Activated CD4-positive, alpha-beta T cell treated with anti-CD3 and anti-CD28 coated beads, Interleukin-2, amount 10 ng/mL, durations not matched to agents 24 days and 14 days (primary cell): ENCODE measurements around the gene SMIM45.

Experiments used
- DNase-seq: peaks from one replicate; pipeline ENCODE4 v3.0.0; 2022
- H3K27ac Mint-ChIP-seq: one replicate; pipeline ENCODE4 v1.8.0; 2022; ENCODE audit warnings: mild to moderate bottlenecking, mixed read lengths
- H3K27me3 Mint-ChIP-seq: one replicate; pipeline ENCODE4 v1.8.0; 2022; ENCODE audit warnings: mixed read lengths
- H3K36me3 Mint-ChIP-seq: one replicate; pipeline ENCODE4 v1.8.0; 2022; ENCODE audit warnings: low read depth, mild to moderate bottlenecking, mixed read lengths
- H3K4me1 Mint-ChIP-seq: one replicate; pipeline ENCODE4 v1.8.0; 2021; ENCODE audit warnings: mixed read lengths
- H3K4me3 Mint-ChIP-seq: one replicate; pipeline ENCODE4 v1.8.0; 2022; ENCODE audit warnings: mild to moderate bottlenecking, moderate library complexity, mixed read lengths
- H3K9me3 Mint-ChIP-seq: one replicate; pipeline ENCODE4 v1.8.0; 2021; ENCODE audit warnings: mixed read lengths
- intact Hi-C: fragments of 100-400 bp; cut with micrococcal nuclease; formaldehyde crosslinking; loops from one replicate; pipeline ENCODE4 v1.15.1; 2023

SMIM45 gene

DNA sequence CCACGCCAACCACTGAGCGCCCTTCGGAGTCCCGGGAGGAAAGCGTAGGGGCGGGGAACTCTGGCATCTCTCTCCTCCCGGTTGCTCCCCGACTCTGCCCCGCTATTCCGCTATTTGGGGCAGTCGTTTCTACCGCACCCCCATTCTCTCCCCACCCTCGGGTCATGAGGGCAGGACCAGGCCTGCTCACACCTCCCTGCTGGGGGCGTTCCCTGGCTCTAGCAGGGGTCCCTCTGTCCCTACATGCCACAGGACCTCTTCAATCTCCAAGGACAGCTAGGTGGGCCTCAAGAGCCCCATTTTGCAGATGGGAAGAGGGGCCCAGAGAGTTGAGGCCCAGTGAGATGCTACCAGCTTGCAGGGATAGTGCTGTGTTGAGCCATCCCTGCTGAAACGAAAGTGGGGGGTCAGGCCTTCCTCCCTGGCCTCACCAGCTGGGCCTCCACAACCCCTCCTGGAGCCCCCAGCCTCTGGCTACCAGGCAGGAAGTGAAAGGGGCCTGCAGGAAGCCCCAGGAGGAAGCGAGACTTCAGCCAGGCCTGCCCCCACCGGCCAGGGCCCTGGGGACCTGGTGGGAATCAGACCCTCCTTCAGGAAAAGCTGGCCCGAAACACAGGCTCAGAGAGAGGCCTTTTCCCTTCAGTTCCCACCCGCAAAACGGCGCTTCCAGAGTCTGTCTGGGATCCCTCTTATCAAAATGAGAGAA lies 31.5 kb upstream of the SMIM45 start:
- H3K27me3 Mint-ChIP-seq: peaks cover 24% of the 10 kb centered on the region
- H3K27ac Mint-ChIP-seq: peak overlapping the region; percentile 6
- H3K4me3 Mint-ChIP-seq: peak overlapping the region; percentile 51
- no peak for DNase-seq
- H3K4me1 Mint-ChIP-seq: peaks cover 21% of the 10 kb centered on the region
- no peaks in the 10 kb centered on the region for H3K9me3 Mint-ChIP-seq
- H3K36me3 Mint-ChIP-seq: peaks cover 2% of the 10 kb centered on the region
- intact Hi-C loops: no loop called here

- intact Hi-C loops: no loop called here
- Mint-ChIP-seq H3K4me1 (peaks cover 18% of the 10 kb centered on the region), H3K36me3 (peaks cover 3% of the 10 kb centered on the region), H3K4me3 (no peak overlapping the region), H3K27me3 (peaks cover 15% of the 10 kb centered on the region), H3K9me3 (no peaks in the 10 kb centered on the region), H3K27ac (no peak overlapping the region)
- no peak for DNase-seq
These were observed 29.6 kb upstream of the SMIM45 start for GRCh38 chr22:41922328-41922727.

DNA sequence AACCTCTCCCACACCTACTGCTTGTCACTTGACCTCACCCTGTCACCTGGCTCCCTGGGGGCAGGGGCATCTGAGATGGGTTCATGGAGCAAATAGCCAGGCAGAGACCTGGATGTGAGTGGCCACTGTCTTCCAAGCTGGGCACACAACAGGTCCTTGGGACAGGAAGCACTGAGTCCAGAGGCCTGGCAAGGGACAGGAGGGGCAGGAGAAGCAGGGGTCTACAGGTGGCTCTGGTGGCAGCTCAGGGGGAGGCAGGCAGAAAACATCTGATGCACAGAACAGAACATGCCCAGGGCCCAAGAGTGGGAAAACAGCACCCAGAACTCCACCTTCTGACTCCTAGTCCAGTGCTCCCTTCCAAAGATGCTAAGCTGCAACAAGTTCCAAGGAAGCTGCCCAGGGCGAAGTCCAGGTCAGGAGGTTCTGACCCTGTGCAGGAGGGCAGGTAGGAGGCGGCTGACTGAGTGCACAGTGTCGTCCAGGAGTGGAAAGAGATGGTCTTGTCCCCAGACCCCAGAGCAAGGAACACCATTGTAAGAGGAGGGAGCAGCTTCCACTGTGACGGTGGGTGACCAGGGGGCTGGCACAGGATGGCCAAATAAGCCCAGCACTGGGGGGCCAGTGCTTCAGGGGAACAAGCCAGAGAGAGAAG lies 28.9 kb upstream of the SMIM45 start:
- Mint-ChIP-seq H3K27me3 (peaks cover 18% of the 10 kb centered on the region), H3K36me3 (peaks cover 3% of the 10 kb centered on the region), H3K4me3 (no peak overlapping the region), H3K9me3 (no peaks in the 10 kb centered on the region), H3K27ac (no peak overlapping the region), H3K4me1 (peaks cover 18% of the 10 kb centered on the region)
- DNase-seq: no peak
- intact Hi-C loops: no loop called here

DNA sequence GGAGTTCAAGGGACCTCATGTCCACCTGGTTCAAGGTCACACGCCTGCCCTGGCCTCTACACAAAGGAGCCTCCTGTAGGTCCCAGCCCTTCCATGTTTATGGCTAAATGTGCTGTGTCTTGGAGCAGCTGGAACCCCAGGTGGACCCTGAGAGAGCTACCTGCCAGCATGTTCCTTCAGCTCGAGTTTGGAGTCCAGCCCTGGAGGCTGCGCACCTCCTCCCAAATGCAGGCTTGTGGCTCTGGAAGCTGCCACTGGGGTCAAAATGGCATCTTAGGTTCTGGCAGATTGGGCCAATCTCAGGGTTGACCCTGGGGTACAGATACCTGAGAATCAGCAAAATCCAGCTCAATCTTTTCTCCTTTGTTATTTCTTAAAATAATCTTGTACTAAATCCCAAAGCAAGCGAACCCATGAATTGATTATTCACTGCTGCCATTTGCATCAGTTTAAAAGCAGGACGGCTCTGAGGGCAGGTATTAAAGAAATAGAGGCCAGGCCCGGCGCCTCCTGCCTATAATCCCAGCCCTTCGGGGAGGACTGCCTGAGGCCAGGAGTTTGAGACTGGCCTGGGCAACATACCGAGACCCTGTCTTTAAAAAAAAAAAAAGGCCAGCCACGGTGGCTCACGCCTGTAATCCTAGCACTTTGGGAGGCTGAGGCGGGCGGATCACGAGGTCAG lies 28.2 kb upstream of the SMIM45 start:
- intact Hi-C loops: no loop called here
- no peak overlapping the region for H3K27ac Mint-ChIP-seq
- peaks cover 19% of the 10 kb centered on the region for H3K4me1 Mint-ChIP-seq
- H3K36me3 Mint-ChIP-seq: peaks cover 3% of the 10 kb centered on the region
- H3K9me3 Mint-ChIP-seq: no peaks in the 10 kb centered on the region
- no peak for DNase-seq
- H3K27me3 Mint-ChIP-seq: peaks cover 20% of the 10 kb centered on the region
- no peak overlapping the region for H3K4me3 Mint-ChIP-seq

DNA sequence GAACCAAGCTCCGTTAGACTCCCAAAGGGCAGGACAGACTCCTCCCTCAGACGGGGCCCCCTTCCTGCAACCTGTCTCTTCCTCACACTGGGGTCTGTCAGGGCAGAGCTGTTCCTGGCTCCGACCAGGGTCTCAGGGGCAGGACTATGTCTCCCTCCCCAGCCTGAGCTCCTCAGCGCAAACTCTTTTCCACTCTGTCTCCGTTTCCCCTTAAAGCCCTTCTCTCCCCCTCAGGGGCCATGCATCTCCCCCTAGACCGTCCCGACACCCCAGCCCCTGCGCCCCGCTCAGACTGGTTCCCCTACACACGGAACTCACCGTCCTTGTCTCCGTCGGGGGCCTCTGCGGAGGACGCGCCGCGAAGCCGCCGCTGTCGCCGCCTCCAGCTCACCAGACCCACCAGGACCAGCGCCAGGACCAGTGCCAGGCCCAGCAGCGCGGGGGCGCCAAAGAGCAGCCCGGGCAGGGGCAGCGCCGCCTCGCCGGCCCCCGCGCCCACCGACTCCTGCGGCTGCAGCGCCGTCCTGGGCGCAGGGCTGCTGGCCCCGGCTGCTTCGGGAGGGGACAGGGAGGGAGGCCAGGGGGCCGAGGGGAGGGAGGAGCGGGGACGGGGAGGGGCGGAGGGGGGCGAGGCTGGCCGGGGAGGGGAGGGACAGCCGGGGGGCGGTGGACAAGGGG lies 26.0 kb upstream of the SMIM45 start:
- Mint-ChIP-seq H3K27ac (peak overlapping the region; percentile 57), H3K4me3 (peak overlapping the region; percentile 84), H3K9me3 (no peaks in the 10 kb centered on the region), H3K36me3 (peaks cover 4% of the 10 kb centered on the region), H3K27me3 (peaks cover 20% of the 10 kb centered on the region), H3K4me1 (peaks cover 18% of the 10 kb centered on the region)
- DNase-seq: peak; percentile 95
- intact Hi-C loops: loop anchor here (2.0 kb wide), 1 partner anchor 15 kb away; no protein-coding TSS in a partner anchor

- Mint-ChIP-seq H3K4me3 (peak overlapping the region; percentile 49), H3K36me3 (peaks cover 4% of the 10 kb centered on the region), H3K4me1 (peaks cover 18% of the 10 kb centered on the region), H3K27ac (no peak overlapping the region), H3K27me3 (peaks cover 20% of the 10 kb centered on the region), H3K9me3 (no peaks in the 10 kb centered on the region)
- intact Hi-C loops: loop anchor here (2.0 kb wide), 1 partner anchor 13 kb away; no protein-coding TSS in a partner anchor
- no peak for DNase-seq
These were observed 24.1 kb upstream of the SMIM45 start for GRCh38 chr22:41927813-41928212.

DNA sequence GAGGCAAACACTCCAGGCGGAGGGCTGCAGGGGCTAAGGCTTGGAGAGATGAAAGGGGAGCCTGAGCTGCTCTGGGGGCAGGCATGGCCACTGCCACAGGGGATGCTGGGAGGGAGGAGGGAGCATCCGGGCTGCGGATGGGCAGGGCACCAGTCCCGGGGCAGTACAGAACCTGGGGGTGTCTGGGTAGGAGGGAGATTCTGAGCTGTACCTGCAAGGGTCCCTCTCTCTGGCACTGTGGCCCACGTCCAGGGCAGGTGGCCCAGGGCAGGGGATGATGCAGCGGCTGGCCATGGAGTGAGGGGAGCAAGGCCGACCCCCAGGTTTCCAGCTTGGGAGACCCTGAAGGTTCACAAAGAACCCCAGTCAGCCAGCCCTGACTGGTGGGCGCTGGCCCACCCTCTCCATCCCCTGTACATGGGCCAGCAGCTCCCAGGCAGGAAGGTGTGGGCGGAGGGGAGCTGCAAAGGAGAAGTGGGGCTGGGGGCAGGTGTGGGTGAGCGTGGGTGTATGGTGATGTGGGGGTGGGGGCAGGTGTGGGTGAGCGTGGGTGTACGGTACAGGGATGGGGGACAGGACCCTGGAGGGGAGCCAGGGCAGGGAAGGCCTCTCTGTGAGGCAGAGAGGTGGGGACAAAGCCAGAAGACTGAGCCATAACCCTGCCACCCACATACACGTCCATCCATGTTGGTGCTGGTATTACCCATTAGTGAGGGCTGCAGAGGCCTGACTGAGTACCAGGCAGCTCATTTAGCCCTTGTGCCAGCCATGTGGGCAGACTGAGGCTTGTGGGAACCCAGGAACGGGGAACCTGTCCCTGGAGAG lies 23.1 kb upstream of the SMIM45 start:
- peaks cover 18% of the 10 kb centered on the region for H3K4me1 Mint-ChIP-seq
- intact Hi-C loops: no loop called here
- H3K4me3 Mint-ChIP-seq: peak overlapping the region; percentile 28
- no peak overlapping the region for H3K27ac Mint-ChIP-seq
- peaks cover 20% of the 10 kb centered on the region for H3K27me3 Mint-ChIP-seq
- DNase-seq: no peak
- peaks cover 4% of the 10 kb centered on the region for H3K36me3 Mint-ChIP-seq
- H3K9me3 Mint-ChIP-seq: no peaks in the 10 kb centered on the region

DNA sequence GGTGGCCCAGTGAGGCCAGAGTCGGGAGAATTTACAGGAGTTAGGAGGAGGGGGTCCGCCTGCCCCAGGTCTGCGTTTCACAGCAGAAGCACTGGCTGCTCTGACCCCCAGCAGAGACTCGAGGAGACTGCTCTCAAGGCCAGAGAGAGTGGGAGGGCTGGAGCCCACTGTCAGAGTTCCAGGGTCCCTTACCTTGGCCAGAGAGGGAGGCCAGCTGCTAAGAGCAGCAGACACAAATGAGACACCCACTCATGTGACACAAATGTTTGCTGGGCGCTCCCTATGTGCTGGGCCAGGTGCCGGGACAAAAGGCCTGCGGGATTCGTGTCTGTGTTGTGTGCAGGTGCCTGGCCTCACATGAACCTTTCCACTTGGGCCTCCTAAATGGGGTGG lies 22.5 kb upstream of the SMIM45 start:
- intact Hi-C loops: no loop called here
- Mint-ChIP-seq H3K4me1 (peaks cover 18% of the 10 kb centered on the region), H3K27me3 (peaks cover 20% of the 10 kb centered on the region), H3K4me3 (peak overlapping the region; percentile 28), H3K36me3 (peaks cover 4% of the 10 kb centered on the region), H3K27ac (no peak overlapping the region), H3K9me3 (no peaks in the 10 kb centered on the region)
- DNase-seq: no peak

GRCh38 chr22:41931701-41932269 lies 20.2 kb upstream of the SMIM45 start:
- peaks cover 10% of the 10 kb centered on the region for H3K27me3 Mint-ChIP-seq
- H3K4me1 Mint-ChIP-seq: peaks cover 14% of the 10 kb centered on the region
- peaks cover 10% of the 10 kb centered on the region for H3K36me3 Mint-ChIP-seq
- H3K27ac Mint-ChIP-seq: no peak overlapping the region
- H3K4me3 Mint-ChIP-seq: no peak overlapping the region
- intact Hi-C loops: no loop called here
- H3K9me3 Mint-ChIP-seq: no peaks in the 10 kb centered on the region
- DNase-seq: no peak

DNA sequence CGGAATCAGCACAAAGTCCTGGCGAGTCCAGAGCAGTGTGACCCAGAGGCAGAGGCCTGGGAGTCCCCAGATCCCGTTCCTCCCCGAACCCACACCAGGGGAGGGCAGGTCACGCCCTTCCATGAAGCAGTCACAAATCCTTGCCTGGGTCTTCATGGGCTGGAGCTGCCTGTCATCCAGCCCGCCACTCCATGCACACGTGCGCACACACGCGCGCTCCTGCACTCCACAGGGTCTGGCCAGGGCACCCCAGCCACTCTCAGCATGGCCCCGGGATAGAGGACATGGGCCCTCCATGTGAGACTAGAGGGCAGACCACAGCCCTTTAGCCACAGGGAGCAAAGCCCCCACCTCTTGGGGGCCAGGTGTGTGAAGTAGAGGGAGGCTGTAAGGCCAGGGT lies 19.6 kb upstream of the SMIM45 start:
- no peak overlapping the region for H3K4me3 Mint-ChIP-seq
- H3K36me3 Mint-ChIP-seq: peaks cover 13% of the 10 kb centered on the region
- intact Hi-C loops: no loop called here
- no peak overlapping the region for H3K27ac Mint-ChIP-seq
- no peaks in the 10 kb centered on the region for H3K9me3 Mint-ChIP-seq
- DNase-seq: no peak
- peaks cover 6% of the 10 kb centered on the region for H3K27me3 Mint-ChIP-seq
- H3K4me1 Mint-ChIP-seq: peaks cover 14% of the 10 kb centered on the region

GRCh38 chr22:41933411-41934177 lies 18.4 kb upstream of the SMIM45 start:
- Mint-ChIP-seq H3K36me3 (peaks cover 16% of the 10 kb centered on the region), H3K4me3 (no peak overlapping the region), H3K4me1 (peaks cover 9% of the 10 kb centered on the region), H3K27me3 (no peaks in the 10 kb centered on the region), H3K27ac (no peak overlapping the region), H3K9me3 (no peaks in the 10 kb centered on the region)
- DNase-seq: no peak
- intact Hi-C loops: no loop called here

DNA sequence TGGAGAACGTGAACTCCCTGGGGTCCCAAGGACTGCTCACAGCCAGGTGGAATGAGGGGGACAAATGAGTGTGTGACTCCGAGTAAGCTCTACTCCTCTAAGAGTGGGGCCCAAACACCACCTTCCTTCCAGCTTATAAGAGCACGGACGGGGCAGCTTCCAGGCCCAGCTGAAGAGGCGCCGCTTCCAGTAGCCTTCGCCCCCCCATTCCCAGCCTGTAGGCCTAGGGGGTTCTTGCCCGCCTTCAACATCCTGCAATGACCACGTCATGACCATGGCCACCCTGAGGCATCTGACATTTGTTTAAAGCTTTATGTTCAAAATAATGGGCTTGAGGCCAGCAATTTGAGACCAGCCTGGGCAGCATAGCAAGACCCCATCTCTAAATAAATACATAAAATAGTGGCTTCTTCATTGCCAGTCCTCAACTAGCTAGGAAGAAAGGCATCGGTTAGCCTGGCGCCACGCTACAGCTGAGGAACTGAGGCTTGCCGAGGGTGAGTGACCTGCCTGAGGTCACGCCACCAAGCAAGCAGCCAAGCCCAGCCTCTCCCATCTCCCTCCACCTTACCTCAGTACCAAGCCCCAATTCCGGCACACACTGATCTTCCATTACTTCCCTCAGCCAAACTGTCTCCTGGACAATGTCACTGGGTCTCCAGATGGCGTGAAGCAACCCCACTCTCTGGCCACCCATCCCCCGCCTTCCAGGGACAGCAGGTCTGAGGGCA lies 17.5 kb upstream of the SMIM45 start:
- H3K4me3 Mint-ChIP-seq: no peak overlapping the region
- no peaks in the 10 kb centered on the region for H3K27me3 Mint-ChIP-seq
- H3K27ac Mint-ChIP-seq: no peak overlapping the region
- peaks cover 5% of the 10 kb centered on the region for H3K4me1 Mint-ChIP-seq
- DNase-seq: no peak
- H3K9me3 Mint-ChIP-seq: no peaks in the 10 kb centered on the region
- intact Hi-C loops: no loop called here
- H3K36me3 Mint-ChIP-seq: peaks cover 19% of the 10 kb centered on the region
